ENCODE measurements around the gene TAF1C. TPM values are rescaled to one million over a fixed set of nuclear protein-coding genes. Genes with fewer than 3 reads are reported as not detected.

Gene TAF1C
- total and polyA plus RNA-seq, 9 of the 15 experiments (the other 6 are each of a cell fraction or from before 2014, with no cell fraction given) = 1.5 to 74.8 (median 21.0) TPM

DNA sequence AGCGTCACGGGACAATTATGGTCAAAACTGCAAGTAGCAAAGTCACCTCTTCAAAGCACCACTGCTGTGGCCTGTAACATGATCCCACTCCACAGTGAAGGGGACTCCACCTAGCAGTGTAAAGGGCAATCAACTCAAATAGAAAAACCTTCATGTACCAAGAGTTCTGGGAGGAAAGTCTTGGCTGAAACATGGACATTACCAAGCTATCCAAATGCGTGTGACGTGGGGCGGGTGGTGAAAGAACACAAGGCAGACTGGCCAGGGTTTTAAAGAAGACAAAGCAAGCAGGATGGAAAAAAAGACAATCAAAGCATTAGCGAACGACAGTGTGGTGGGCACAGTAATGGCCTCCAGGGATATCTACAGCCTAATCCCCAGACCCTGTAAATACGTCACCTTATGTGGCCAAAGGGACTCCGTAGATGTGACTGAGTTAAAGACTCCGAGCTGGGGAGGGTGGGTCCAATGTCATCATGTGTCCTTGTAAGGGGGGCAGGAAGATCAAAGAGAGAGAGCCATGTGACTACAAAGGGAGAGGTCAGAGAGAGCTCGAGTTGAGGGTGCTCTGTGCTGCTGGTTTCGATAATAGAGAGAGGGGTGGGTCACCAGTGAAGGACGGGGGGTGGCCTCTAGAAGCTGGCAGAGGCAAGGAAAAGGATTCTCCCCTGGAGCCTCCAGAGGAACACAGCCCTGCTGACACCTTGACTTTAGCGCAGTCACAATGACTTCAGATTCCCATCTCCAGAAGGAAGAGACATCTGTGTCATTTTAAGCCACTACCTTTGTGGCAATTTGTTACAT lies 47.8 kb downstream of the TAF1C start (continued):
- peak; percentile 26; the same call in 1 of the 2 replicates for TF ChIP-seq RNF2 (IDR thresholded peaks at IDR 0.05)
- peak; percentile 68 to 73 for TF ChIP-seq MAZ (CRISPR knock-in tag; conservative IDR thresholded peaks at IDR 0.05 in 1 of 2, IDR thresholded peaks at IDR 0.05 in 1 of 2)
- TF ChIP-seq, protein P1, sequence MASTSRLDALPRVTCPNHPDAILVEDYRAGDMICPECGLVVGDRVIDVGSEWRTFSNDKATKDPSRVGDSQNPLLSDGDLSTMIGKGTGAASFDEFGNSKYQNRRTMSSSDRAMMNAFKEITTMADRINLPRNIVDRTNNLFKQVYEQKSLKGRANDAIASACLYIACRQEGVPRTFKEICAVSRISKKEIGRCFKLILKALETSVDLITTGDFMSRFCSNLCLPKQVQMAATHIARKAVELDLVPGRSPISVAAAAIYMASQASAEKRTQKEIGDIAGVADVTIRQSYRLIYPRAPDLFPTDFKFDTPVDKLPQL (IDR thresholded peaks at IDR 0.05; ENCODE audit: extremely low read depth, insufficient read length) = no peak
- no peak for TF ChIP-seq HEY1 (CRISPR knock-in tag; IDR thresholded peaks at IDR 0.05; ENCODE audit: borderline replicate concordance)
- TF ChIP-seq NR4A1 (CRISPR knock-in tag; IDR thresholded peaks at IDR 0.05) = no peak
- peak; percentile 82 for TF ChIP-seq NR4A1 (tag; IDR thresholded peaks at IDR 0.05)
- no peak for TF ChIP-seq CBX2 (IDR thresholded peaks at IDR 0.05; ENCODE audit: insufficient read depth, low read length, poor library complexity, severe bottlenecking)
- TF ChIP-seq, protein P2, sequence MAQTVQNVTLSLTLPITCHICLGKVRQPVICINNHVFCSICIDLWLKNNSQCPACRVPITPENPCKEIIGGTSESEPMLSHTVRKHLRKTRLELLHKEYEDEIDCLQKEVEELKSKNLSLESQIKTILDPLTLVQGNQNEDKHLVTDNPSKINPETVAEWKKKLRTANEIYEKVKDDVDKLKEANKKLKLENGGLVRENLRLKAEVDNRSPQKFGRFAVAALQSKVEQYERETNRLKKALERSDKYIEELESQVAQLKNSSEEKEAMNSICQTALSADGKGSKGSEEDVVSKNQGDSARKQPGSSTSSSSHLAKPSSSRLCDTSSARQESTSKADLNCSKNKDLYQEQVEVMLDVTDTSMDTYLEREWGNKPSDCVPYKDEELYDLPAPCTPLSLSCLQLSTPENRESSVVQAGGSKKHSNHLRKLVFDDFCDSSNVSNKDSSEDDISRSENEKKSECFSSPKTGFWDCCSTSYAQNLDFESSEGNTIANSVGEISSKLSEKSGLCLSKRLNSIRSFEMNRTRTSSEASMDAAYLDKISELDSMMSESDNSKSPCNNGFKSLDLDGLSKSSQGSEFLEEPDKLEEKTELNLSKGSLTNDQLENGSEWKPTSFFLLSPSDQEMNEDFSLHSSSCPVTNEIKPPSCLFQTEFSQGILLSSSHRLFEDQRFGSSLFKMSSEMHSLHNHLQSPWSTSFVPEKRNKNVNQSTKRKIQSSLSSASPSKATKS (CRISPR knock-in tag; IDR thresholded peaks at IDR 0.05) = no peak
- TF ChIP-seq CREM (IDR thresholded peaks at IDR 0.05; ENCODE audit: low read depth) = peak; percentile 62
- TF ChIP-seq, protein P3, sequence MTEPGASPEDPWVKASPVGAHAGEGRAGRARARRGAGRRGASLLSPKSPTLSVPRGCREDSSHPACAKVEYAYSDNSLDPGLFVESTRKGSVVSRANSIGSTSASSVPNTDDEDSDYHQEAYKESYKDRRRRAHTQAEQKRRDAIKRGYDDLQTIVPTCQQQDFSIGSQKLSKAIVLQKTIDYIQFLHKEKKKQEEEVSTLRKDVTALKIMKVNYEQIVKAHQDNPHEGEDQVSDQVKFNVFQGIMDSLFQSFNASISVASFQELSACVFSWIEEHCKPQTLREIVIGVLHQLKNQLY (CRISPR knock-in tag; conservative IDR thresholded peaks at IDR 0.05) = no peak
- no peak for TF ChIP-seq WHSC1 (IDR thresholded peaks at IDR 0.05; ENCODE audit: low read length)
- TF ChIP-seq GATAD2A (IDR thresholded peaks at IDR 0.05) = no peak; the same call in 1 of the 2 replicates
